ENCODE data around the gene ADAR.

The ADAR gene

GRCh38 chr1:154533952-154534844 lies 73.8 kb downstream of the ADAR start:
- DNase-seq: no peak

All from nucleus accumbens (tissue), 56 donors.